Lung microvascular endothelial cell (primary cell): ENCODE measurements around the gene ZFHX3. TPM values are rescaled to one million over a fixed set of nuclear protein-coding genes. Genes with fewer than 3 reads are reported as not detected.
"Not testable (repeated sequence)": the region's sequence is repeated elsewhere in the genome, so short reads cannot be mapped to it uniquely, and the experiment has no call there.

Experiments used
- DNase-seq, 2 donors: peaks; one replicate each; pipeline versions ENCODE4 v3.0.0 to v3.0.0-alpha.2; 2010; ENCODE audit warnings: low read depth in 2 of 2
- total RNA-seq: library from RNA; depleted of rRNA; stranded (reverse); fragments of >200 nt; gene quantifications from 2 replicates; pipeline ENCODE4 v1.2.1, GENCODE V29; 2014

ZFHX3 gene
- total RNA-seq, 1 donor from 2014 or later: 7.9 TPM

GRCh38 chr16:73000020-73000906 lies 47.7 kb downstream of the ZFHX3 start:
- peak in 1 of 2 donors; percentile 30 for DNase-seq

- DNase-seq: no peak
Observed at GRCh38 chr16:72999541-73000019, 48.3 kb downstream of the ZFHX3 start.

GRCh38 chr16:72997141-72997542 lies 50.8 kb downstream of the ZFHX3 start:
- DNase-seq: no peak

- no peak for DNase-seq
Observed at GRCh38 chr16:72996291-72997062, 51.5 kb downstream of the ZFHX3 start.

GRCh38 chr16:72995882-72996270 lies 52.1 kb downstream of the ZFHX3 start:
- not testable (repeated sequence) for DNase-seq

GRCh38 chr16:72995151-72995881 lies 52.6 kb downstream of the ZFHX3 start:
- DNase-seq: no peak

- DNase-seq: no peak
Observed at GRCh38 chr16:72992142-72992601, 55.8 kb downstream of the ZFHX3 start.

GRCh38 chr16:72991644-72992043 lies 56.3 kb downstream of the ZFHX3 start:
- no peak for DNase-seq

- DNase-seq: no peak
Observed at GRCh38 chr16:72991211-72991610, 56.7 kb downstream of the ZFHX3 start.

GRCh38 chr16:72990571-72990970 lies 57.4 kb downstream of the ZFHX3 start:
- no peak for DNase-seq

- peak; percentile 52 to 61 for DNase-seq
Observed at GRCh38 chr16:72989579-72990551, 58.1 kb downstream of the ZFHX3 start.

GRCh38 chr16:72989203-72989578 lies 58.7 kb downstream of the ZFHX3 start:
- not testable (repeated sequence) for DNase-seq

- no peak for DNase-seq
Observed at GRCh38 chr16:72988569-72988968, 59.4 kb downstream of the ZFHX3 start.

GRCh38 chr16:72987480-72987901 lies 60.4 kb downstream of the ZFHX3 start:
- DNase-seq: no peak

GRCh38 chr16:72985995-72986394 lies 61.9 kb downstream of the ZFHX3 start:
- peak in 1 of 2 donors; percentile 25 for DNase-seq

GRCh38 chr16:72985148-72985941 lies 62.6 kb downstream of the ZFHX3 start:
- DNase-seq: no peak

GRCh38 chr16:72983728-72984350 lies 64.1 kb downstream of the ZFHX3 start:
- DNase-seq: no peak

- DNase-seq: peak in 1 of 2 donors; percentile 7
Observed at GRCh38 chr16:72983241-72983640, 64.7 kb downstream of the ZFHX3 start.

- DNase-seq: no peak
Observed at GRCh38 chr16:72979974-72980373, 68.0 kb downstream of the ZFHX3 start.
